ENCODE data around the gene PCBD1.

Gene PCBD1

GRCh38 chr10:70916241-70916640, 27.9 kb upstream of the PCBD1 start:
- DNase-seq (ENCODE audit: low read depth) = no peak

DNA sequence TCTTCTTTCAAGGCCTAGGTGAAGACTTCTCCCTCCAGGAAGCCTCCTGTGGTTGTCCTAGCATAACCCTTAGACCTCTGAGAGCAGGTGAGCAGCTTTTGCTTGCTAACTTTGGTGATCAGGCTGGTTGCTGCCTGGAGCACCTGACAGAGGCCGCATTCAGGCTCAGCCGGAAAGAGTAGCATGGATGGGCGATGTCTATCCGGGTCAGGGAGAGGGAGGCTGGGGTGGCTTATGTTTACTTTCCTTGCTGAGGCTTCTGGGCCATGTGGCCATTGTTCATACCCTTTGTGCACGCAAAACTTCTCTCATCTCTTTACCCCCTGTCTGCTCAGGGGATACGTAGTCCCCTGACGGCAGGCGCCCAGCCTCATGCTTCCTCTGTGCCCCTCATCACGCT, 27.4 kb upstream of the PCBD1 start:
- H3K9me3 ChIP-seq (ENCODE audit: control insufficient read depth, low read length) = no peaks in the 10 kb centered on the region
- no peak overlapping the region for H3K9ac ChIP-seq (ENCODE audit: low read length)
- no peaks in the 10 kb centered on the region for H3K4me1 ChIP-seq (ENCODE audit: control insufficient read depth, insufficient read depth, low read length)
- peaks cover 92% of the 10 kb centered on the region for H3K27me3 ChIP-seq (replicated peaks; ENCODE audit: control insufficient read depth, insufficient read depth, low read length)
- DNase-seq (ENCODE audit: low read depth) = no peak
- H3K4me3 ChIP-seq (ENCODE audit: low read length) = no peak overlapping the region
- H3K36me3 ChIP-seq (ENCODE audit: control insufficient read depth, insufficient read depth, low read length, severe bottlenecking) = no peaks in the 10 kb centered on the region

More at GRCh38 chr10:70916241-70916640, 27.9 kb upstream of the PCBD1 start:
- H3K27me3 ChIP-seq (replicated peaks; ENCODE audit: control insufficient read depth, insufficient read depth, low read length) = peaks cover 91% of the 10 kb centered on the region
- H3K4me1 ChIP-seq (ENCODE audit: control insufficient read depth, insufficient read depth, low read length) = no peaks in the 10 kb centered on the region
- H3K9ac ChIP-seq (ENCODE audit: low read length) = no peak overlapping the region
- H3K36me3 ChIP-seq (ENCODE audit: control insufficient read depth, insufficient read depth, low read length, severe bottlenecking) = no peaks in the 10 kb centered on the region
- no peak overlapping the region for H3K4me3 ChIP-seq (ENCODE audit: low read length)
- H3K9me3 ChIP-seq (ENCODE audit: control insufficient read depth, low read length) = no peaks in the 10 kb centered on the region

GRCh38 chr10:70915206-70915605, 26.8 kb upstream of the PCBD1 start:
- H3K36me3 ChIP-seq (ENCODE audit: control insufficient read depth, insufficient read depth, low read length, severe bottlenecking) = no peaks in the 10 kb centered on the region
- peaks cover 92% of the 10 kb centered on the region for H3K27me3 ChIP-seq (replicated peaks; ENCODE audit: control insufficient read depth, insufficient read depth, low read length)

GRCh38 chr10:70914316-70914864, 26.0 kb upstream of the PCBD1 start:
- Histone ChIP-seq H3K9ac (ENCODE audit: low read length) (no peak overlapping the region), H3K36me3 (ENCODE audit: control insufficient read depth, insufficient read depth, low read length, severe bottlenecking) (no peaks in the 10 kb centered on the region), H3K4me1 (ENCODE audit: control insufficient read depth, insufficient read depth, low read length) (no peaks in the 10 kb centered on the region), H3K4me3 (ENCODE audit: low read length) (no peak overlapping the region), H3K9me3 (ENCODE audit: control insufficient read depth, low read length) (no peaks in the 10 kb centered on the region), H3K27me3 (replicated peaks; ENCODE audit: control insufficient read depth, insufficient read depth, low read length) (peaks cover 91% of the 10 kb centered on the region)
- no peak for DNase-seq (ENCODE audit: low read depth)

More at GRCh38 chr10:70915206-70915605, 26.8 kb upstream of the PCBD1 start:
- Histone ChIP-seq H3K4me3 (ENCODE audit: low read length) (no peak overlapping the region), H3K9me3 (ENCODE audit: control insufficient read depth, low read length) (no peaks in the 10 kb centered on the region), H3K4me1 (ENCODE audit: control insufficient read depth, insufficient read depth, low read length) (no peaks in the 10 kb centered on the region), H3K9ac (ENCODE audit: low read length) (no peak overlapping the region)
- DNase-seq (ENCODE audit: low read depth) = no peak

GRCh38 chr10:70913893-70914240, 25.5 kb upstream of the PCBD1 start:
- H3K9ac ChIP-seq (ENCODE audit: low read length) = no peak overlapping the region
- no peaks in the 10 kb centered on the region for H3K4me1 ChIP-seq (ENCODE audit: control insufficient read depth, insufficient read depth, low read length)
- H3K4me3 ChIP-seq (ENCODE audit: low read length) = no peak overlapping the region
- H3K9me3 ChIP-seq (ENCODE audit: control insufficient read depth, low read length) = no peaks in the 10 kb centered on the region
- no peak for DNase-seq (ENCODE audit: low read depth)
- peaks cover 91% of the 10 kb centered on the region for H3K27me3 ChIP-seq (replicated peaks; ENCODE audit: control insufficient read depth, insufficient read depth, low read length)
- H3K36me3 ChIP-seq (ENCODE audit: control insufficient read depth, insufficient read depth, low read length, severe bottlenecking) = no peaks in the 10 kb centered on the region

DNA sequence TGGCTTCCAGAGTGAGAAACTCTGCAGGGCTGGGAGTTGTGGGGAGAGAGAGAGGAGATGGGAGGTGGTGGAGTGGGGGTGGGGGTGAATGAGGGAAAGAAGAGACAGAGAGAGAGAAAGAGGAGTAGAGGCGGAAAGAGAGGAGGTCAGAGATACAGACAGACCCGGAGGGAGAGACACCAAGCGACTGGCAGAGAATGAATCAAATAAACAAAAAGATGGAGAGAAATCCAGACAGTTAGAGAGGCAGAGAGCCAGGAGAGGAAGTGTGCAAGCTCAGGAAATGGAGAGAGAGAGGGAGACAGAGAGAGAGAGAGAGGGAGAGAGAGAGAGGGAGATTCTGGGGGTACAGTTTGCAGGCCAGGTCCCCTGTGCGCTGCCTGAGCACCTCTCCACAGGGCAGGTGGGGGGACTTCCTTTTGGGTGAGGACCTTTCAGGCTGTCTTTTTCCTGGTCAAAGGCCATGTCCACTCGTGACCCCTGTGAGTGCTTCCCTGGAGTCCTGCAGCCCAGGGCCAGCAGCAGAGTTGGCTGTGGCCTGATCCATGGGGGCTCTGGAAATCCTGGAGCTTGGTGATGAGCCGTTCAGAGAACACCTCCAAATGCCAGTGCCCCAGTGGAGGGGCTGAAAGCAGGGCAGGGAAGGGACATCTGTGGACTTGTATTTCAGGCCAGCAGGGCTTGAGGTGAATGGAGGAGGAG, 25.0 kb upstream of the PCBD1 start:
- no peaks in the 10 kb centered on the region for H3K4me1 ChIP-seq (ENCODE audit: control insufficient read depth, insufficient read depth, low read length)
- no peaks in the 10 kb centered on the region for H3K9me3 ChIP-seq (ENCODE audit: control insufficient read depth, low read length)
- DNase-seq (ENCODE audit: low read depth) = no peak
- no peaks in the 10 kb centered on the region for H3K36me3 ChIP-seq (ENCODE audit: control insufficient read depth, insufficient read depth, low read length, severe bottlenecking)
- peaks cover 94% of the 10 kb centered on the region for H3K27me3 ChIP-seq (replicated peaks; ENCODE audit: control insufficient read depth, insufficient read depth, low read length)
- no peak overlapping the region for H3K4me3 ChIP-seq (ENCODE audit: low read length)
- no peak overlapping the region for H3K9ac ChIP-seq (ENCODE audit: low read length)

DNA sequence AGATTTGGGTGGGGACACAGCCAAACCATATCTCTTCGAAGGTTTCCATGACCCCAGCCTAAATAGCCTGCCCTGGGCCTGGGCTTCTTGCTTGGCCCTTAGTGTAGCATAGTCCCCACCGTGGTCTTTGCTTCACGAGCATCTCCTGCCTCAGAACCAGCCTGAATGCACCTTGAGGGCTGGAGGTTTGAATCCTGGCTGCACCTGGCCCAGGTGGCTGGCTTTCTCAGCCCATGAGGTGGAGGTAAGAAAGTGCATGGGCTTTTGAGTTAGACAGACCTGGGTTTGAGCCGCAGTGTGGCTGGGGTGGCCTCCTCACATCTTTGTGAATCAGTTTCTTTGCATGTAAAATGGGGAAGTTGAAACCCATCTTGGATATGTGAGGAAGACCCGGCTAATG, 24.2 kb upstream of the PCBD1 start:
- Histone ChIP-seq H3K27me3 (replicated peaks; ENCODE audit: control insufficient read depth, insufficient read depth, low read length) (peaks cover 93% of the 10 kb centered on the region), H3K4me3 (ENCODE audit: low read length) (no peak overlapping the region)

GRCh38 chr10:70911386-70911785, 23.0 kb upstream of the PCBD1 start:
- no peak overlapping the region for H3K4me3 ChIP-seq (ENCODE audit: low read length)
- no peaks in the 10 kb centered on the region for H3K9me3 ChIP-seq (ENCODE audit: control insufficient read depth, low read length)
- no peaks in the 10 kb centered on the region for H3K4me1 ChIP-seq (ENCODE audit: control insufficient read depth, insufficient read depth, low read length)
- H3K9ac ChIP-seq (ENCODE audit: low read length) = no peak overlapping the region
- DNase-seq (ENCODE audit: low read depth) = no peak
- peaks cover 90% of the 10 kb centered on the region for H3K27me3 ChIP-seq (replicated peaks; ENCODE audit: control insufficient read depth, insufficient read depth, low read length)
- H3K36me3 ChIP-seq (ENCODE audit: control insufficient read depth, insufficient read depth, low read length, severe bottlenecking) = no peaks in the 10 kb centered on the region

More for the DNA sequence above, 24.2 kb upstream of the PCBD1 start:
- H3K36me3 ChIP-seq (ENCODE audit: control insufficient read depth, insufficient read depth, low read length, severe bottlenecking) = no peaks in the 10 kb centered on the region
- no peak for DNase-seq (ENCODE audit: low read depth)
- H3K9me3 ChIP-seq (ENCODE audit: control insufficient read depth, low read length) = no peaks in the 10 kb centered on the region
- no peaks in the 10 kb centered on the region for H3K4me1 ChIP-seq (ENCODE audit: control insufficient read depth, insufficient read depth, low read length)
- H3K9ac ChIP-seq (ENCODE audit: low read length) = no peak overlapping the region

GRCh38 chr10:70910486-70911341, 22.3 kb upstream of the PCBD1 start:
- Histone ChIP-seq H3K9me3 (ENCODE audit: control insufficient read depth, low read length) (no peaks in the 10 kb centered on the region), H3K4me1 (ENCODE audit: control insufficient read depth, insufficient read depth, low read length) (no peaks in the 10 kb centered on the region), H3K27me3 (replicated peaks; ENCODE audit: control insufficient read depth, insufficient read depth, low read length) (peaks cover 90% of the 10 kb centered on the region), H3K9ac (ENCODE audit: low read length) (no peak overlapping the region), H3K36me3 (ENCODE audit: control insufficient read depth, insufficient read depth, low read length, severe bottlenecking) (no peaks in the 10 kb centered on the region), H3K4me3 (ENCODE audit: low read length) (no peak overlapping the region)
- DNase-seq (ENCODE audit: low read depth) = no peak

GRCh38 chr10:70909326-70909935, 21.1 kb upstream of the PCBD1 start:
- no peaks in the 10 kb centered on the region for H3K36me3 ChIP-seq (ENCODE audit: control insufficient read depth, insufficient read depth, low read length, severe bottlenecking)
- H3K27me3 ChIP-seq (replicated peaks; ENCODE audit: control insufficient read depth, insufficient read depth, low read length) = peaks cover 90% of the 10 kb centered on the region
- H3K4me3 ChIP-seq (ENCODE audit: low read length) = no peak overlapping the region
- no peak overlapping the region for H3K9ac ChIP-seq (ENCODE audit: low read length)
- H3K9me3 ChIP-seq (ENCODE audit: control insufficient read depth, low read length) = no peaks in the 10 kb centered on the region
- H3K4me1 ChIP-seq (ENCODE audit: control insufficient read depth, insufficient read depth, low read length) = no peaks in the 10 kb centered on the region
- DNase-seq (ENCODE audit: low read depth) = no peak
